Activated CD4-positive, alpha-beta T cell treated with anti-CD3 and anti-CD28 coated beads, Interleukin-2, amount 10 ng/mL, durations not matched to agents 24 days and 14 days (primary cell): ENCODE results near the gene KRTAP10-6. TPM values are rescaled to one million over a fixed set of nuclear protein-coding genes. Genes with fewer than 3 reads are reported as not detected.

ENCODE experiments used
- total RNA-seq: library from RNA; stranded (reverse); gene quantifications from 2 replicates; pipeline ENCODE4 v1.2.3, GENCODE V29; 2022

Gene KRTAP10-6
- total RNA-seq, 1 donor from 2014 or later, result not detected

Other genes with a start within 250 kb of the KRTAP10-6 start
- 9.1 and 9.8 TPM in 2 replicates for gene TRPM2, start 238.9 kb downstream of the KRTAP10-6 start, total RNA-seq
- 2.3 and 2.4 TPM in 2 replicates for gene LRRC3, start 137.0 kb downstream of the KRTAP10-6 start, total RNA-seq
- gene KRTAP10-1, start 52.3 kb downstream of the KRTAP10-6 start, total RNA-seq, result not detected in 2 replicates
- gene KRTAP10-2, start 41.0 kb downstream of the KRTAP10-6 start, total RNA-seq, result not detected in 2 replicates
- gene KRTAP10-3, start 33.7 kb downstream of the KRTAP10-6 start, total RNA-seq, result not detected in 2 replicates
- gene KRTAP10-4, start 18.8 kb downstream of the KRTAP10-6 start, total RNA-seq, result not detected in 2 replicates
- gene KRTAP10-5, start 11.9 kb downstream of the KRTAP10-6 start, total RNA-seq, result not detected in 2 replicates
- gene KRTAP10-7, start 8.1 kb upstream of the KRTAP10-6 start, total RNA-seq, result not detected in 2 replicates
- not detected in 2 replicates for gene KRTAP10-8, start 19.6 kb upstream of the KRTAP10-6 start, total RNA-seq
- gene KRTAP10-9, start 34.6 kb upstream of the KRTAP10-6 start, total RNA-seq, result not detected in 2 replicates
- not detected in 2 replicates for gene KRTAP10-10, start 44.9 kb upstream of the KRTAP10-6 start, total RNA-seq
- gene KRTAP10-11, start 53.9 kb upstream of the KRTAP10-6 start, total RNA-seq, result not detected in 2 replicates
- gene KRTAP12-4, start 62.2 kb upstream of the KRTAP10-6 start, total RNA-seq, result not detected in 2 replicates
- not detected in 2 replicates for gene KRTAP12-3, start 65.4 kb upstream of the KRTAP10-6 start, total RNA-seq
- gene KRTAP12-2, start 74.4 kb upstream of the KRTAP10-6 start, total RNA-seq, result not detected in 2 replicates
- gene KRTAP12-1, start 89.7 kb upstream of the KRTAP10-6 start, total RNA-seq, result not detected in 2 replicates
- gene KRTAP10-12, start 104.7 kb upstream of the KRTAP10-6 start, total RNA-seq, result not detected in 2 replicates
- not detected in 2 replicates for gene TSPEAR, start 119.1 kb upstream of the KRTAP10-6 start, total RNA-seq
- 143 and 148 TPM in 2 replicates for gene UBE2G2, start 209.3 kb upstream of the KRTAP10-6 start, total RNA-seq
- gene SUMO3, start 225.6 kb upstream of the KRTAP10-6 start, total RNA-seq, result 90.3 and 90.6 TPM in 2 replicates